ENCODE results near the gene HBP1. TPM values are rescaled to one million over a fixed set of nuclear protein-coding genes. Genes with fewer than 3 reads are reported as not detected.

HBP1 gene
- total and polyA plus RNA-seq, 2 of the 13 experiments (the other 11 are each of a cell fraction or from before 2014, with no cell fraction given): 22.9 to 44.1 TPM

DNA sequence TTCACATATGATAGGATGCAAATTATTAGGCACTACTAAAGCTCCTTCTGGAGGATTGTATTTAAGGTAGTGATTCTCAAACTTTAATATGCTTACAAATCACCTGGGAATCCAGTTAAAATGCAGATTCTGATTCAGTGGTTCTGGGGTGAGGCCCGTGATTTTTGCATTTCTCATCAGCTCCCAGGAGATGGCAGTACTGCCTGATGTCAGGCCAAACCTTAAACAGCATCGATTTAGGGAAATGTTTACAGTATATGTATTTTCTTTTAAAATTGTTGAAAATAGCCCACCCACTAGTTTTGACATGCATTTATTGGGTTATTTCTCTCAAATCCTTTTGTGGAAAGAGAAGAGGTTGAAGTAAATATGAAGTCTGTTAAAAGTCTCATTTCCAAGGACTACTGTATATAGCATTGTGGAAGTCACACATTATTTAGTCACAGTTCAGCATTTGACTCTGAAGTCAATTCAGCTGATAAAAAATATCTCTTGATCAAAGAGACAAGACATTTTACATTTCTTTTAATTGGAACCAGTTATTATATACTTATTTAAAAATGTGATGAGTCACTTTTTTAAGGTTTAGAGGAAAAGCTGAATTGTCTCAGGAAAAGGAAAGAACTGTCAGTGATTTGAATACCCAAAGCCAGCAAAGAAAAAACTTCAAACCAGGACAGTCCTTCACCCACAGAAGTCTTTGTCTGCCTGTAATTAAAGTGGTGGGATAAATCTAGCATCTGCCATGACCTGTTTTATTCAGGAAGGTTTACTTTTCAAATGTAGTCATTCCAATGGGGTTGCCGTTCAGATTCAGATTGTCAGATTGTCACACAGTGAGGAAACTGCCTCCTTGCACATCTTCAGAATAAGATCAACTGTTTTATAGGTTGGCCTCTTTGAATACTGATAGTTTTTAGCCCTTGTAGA is 21.1 kb upstream of the HBP1 start (continued):
- TF ChIP-seq CTCF (CRISPR knock-in tag; IDR thresholded peaks at IDR 0.05) (peak; percentile 74), RFXANK (CRISPR knock-in tag; IDR thresholded peaks at IDR 0.05) (no peak), HDAC6 (IDR thresholded peaks at IDR 0.05; ENCODE audit: low read depth, low read length) (no peak)

- DNase-seq (ENCODE audit: low spot score) (no peak), FAIRE-seq (no peak), ATAC-seq (no peak)
- in situ Hi-C loops (cut with HindIII; ENCODE audit: extremely low pct_ligation_motif_present, low pct_unique_long_range_greater_than_20kb): loop anchor here (5.0 kb wide), 2 partner anchors 201 to 356 kb away; no protein-coding TSS in a partner anchor
- no peaks in the 10 kb centered on the region for H4K20me1 ChIP-seq (ENCODE audit: insufficient read depth, low read length)
- no peaks in the 10 kb centered on the region for H3K9me3 ChIP-seq (ENCODE audit: low read length)
- ChIA-PET CTCF (ENCODE audit: low intra/inter-chr PET ratio, low total read pairs) (interaction anchor here (3.5 kb wide), 1 partner anchor 201 kb away, joined by 13 read pairs; no protein-coding TSS in a partner anchor), POLR2A (no interaction called here)
- no peaks in the 10 kb centered on the region for H3K4me1 ChIP-seq (ENCODE audit: insufficient read depth, low read length)
- no peak overlapping the region for H3K4me2 ChIP-seq (ENCODE audit: low read depth, low read length)
- intact Hi-C loops (cut with micrococcal nuclease; ENCODE audit: unreplicated experiment): loop anchor here (5.0 kb wide), 1 partner anchor 354 kb away; no protein-coding TSS in a partner anchor
- H3K36me3 ChIP-seq (replicated peaks in 1 of 2; ENCODE audit: control insufficient read depth in 1 of 2, insufficient read depth in 2 of 2, low read length in 2 of 2): no peaks in the 10 kb centered on the region
- 37% methylated on average over 2 of the region's 2 CpGs for WGBS (ENCODE audit: low lambda C conversion rate)
- no peak overlapping the region for H3K9ac ChIP-seq (ENCODE audit: insufficient read depth, low read depth, low read length)
- H3K27me3 ChIP-seq (ENCODE audit: control insufficient read depth in 1 of 2, insufficient read depth in 2 of 2, low read length in 2 of 2): no peaks in the 10 kb centered on the region; a peak in 1 of 5 replicates
- no peak overlapping the region for H2AFZ ChIP-seq (ENCODE audit: low read length)
- no peak overlapping the region for H3K27ac ChIP-seq (ENCODE audit: extremely low read length, insufficient read depth, low read length)
- H3K4me3 ChIP-seq (replicated peaks in 1 of 3; ENCODE audit: insufficient read depth in 1 of 3, low read depth in 2 of 3, low read length in 3 of 3): no peak overlapping the region
- no TSS peak for BruUV-seq (replicated peaks)
- H3K79me2 ChIP-seq (ENCODE audit: insufficient read depth, low read length): no peaks in the 10 kb centered on the region
- no peak for TF ChIP-seq ZBED4 (CRISPR knock-in tag; IDR thresholded peaks at IDR 0.05; ENCODE audit: borderline replicate concordance)
- TF ChIP-seq AKNA (CRISPR knock-in tag; IDR thresholded peaks at IDR 0.05; ENCODE audit: borderline replicate concordance): no peak
- no peak for TF ChIP-seq ARID2 (CRISPR knock-in tag; IDR thresholded peaks at IDR 0.05; ENCODE audit: borderline replicate concordance)
- TF ChIP-seq ZNF652 (CRISPR knock-in tag; IDR thresholded peaks at IDR 0.05; ENCODE audit: borderline replicate concordance, low read depth): no peak
- no peak for TF ChIP-seq ARNTL (CRISPR knock-in tag; IDR thresholded peaks at IDR 0.05)
- TF ChIP-seq PHF8 (CRISPR knock-in tag; IDR thresholded peaks at IDR 0.05): no peak
- no peak for TF ChIP-seq ZSCAN20 (CRISPR knock-in tag; IDR thresholded peaks at IDR 0.05; ENCODE audit: borderline replicate concordance)
- TF ChIP-seq ZNF547 (CRISPR knock-in tag; IDR thresholded peaks at IDR 0.05): no peak
Observed at GRCh38 chr7:107148721-107149120, 20.1 kb upstream of the HBP1 start.

All from HepG2 (cell line).